HG02840 (cell line): ENCODE data around the gene IL18BP.

Experiments used
- ATAC-seq: cut with Tn5 transposase; IDR thresholded peaks from one replicate; pipeline ENCODE4 v1.9.1; 2021; ENCODE audit warnings: mild to moderate bottlenecking, moderate library complexity, moderate number of reproducible peaks; ENCODE audit not compliant: unreplicated experiment, low FRiP score

Gene IL18BP

DNA sequence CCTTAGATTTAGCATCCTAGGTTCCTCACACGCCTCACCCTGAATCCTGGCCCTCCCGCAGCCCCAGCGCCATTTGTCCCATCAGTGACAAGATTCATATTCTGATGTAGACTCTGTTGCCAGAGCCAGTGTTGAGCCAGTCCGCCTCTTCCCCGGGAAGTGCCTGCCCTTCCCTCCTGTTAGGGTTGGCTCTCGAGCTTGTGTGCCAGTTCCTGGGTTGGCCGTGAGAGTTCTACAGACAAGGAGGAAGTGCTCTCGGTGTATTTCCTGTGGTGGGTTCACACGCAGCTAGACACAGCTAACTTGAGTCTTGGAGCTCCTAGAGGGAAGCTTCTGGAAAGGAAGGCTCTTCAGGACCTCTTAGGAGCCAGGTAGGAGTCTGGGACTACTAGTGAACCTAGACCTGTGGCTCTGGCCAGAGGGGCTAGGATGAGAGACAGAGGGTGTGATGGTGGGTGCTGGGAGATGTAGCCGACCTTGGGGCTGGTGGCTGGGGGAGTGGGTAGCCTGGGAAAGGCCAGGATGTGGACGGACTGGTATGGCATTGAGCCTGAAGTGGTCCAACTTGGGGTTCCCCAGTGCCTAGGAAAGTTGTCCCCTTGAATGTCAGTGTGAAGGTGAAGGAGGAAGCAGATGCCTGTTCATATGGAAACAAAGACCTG lies at the start of gene IL18BP:
IL18BP (plus strand) TSS at position 261 of the 662 bp plus-strand sequence. CDS start 1,076 bp downstream, outside the sequence.
- ATAC-seq, result no peak

DNA sequence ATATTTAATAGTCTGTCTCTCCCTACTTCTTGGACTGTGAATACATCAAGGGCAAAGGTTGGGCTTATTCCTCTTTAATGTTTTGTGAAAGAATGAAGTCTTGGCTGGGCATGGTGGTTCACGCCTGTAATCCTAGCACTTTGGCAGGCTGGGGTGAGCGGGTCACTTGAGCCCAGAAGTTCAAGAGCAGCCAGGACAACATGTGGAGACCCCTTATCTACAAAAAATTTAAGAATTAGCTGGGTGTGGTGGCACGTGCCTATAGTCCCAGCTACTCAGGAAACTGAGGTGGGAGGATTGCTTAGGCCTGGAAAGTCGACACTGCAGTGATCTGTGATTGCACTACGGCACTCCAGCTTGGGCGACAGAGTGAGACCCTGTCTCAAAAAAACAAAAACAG lies 49.7 kb upstream of the IL18BP start:
- ATAC-seq, result no peak

DNA sequence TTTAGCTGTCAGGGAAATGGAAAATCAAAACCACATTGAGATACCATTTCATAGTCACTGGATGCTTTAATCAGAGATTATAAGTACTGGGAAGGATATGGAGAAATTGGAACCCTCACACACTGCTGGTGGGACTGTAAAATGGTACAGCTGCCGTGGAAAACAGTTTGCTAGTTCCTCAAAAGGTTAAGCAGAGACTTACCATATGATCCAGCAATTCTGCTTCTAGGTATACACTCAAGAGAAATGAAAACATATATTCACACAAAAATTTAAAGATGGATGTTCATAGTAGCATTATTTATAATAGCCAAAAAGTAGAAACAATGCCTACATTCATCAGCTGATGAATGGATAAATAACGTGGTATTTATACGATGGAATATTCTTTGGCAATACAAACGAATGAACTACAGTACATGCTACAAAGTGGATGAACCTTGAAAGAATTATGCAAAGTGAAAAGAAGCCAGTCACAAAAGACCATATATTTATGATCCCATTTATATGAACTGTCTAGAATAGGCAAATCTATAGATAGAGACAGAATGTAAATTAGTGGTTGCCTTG lies 46.9 kb upstream of the IL18BP start:
- ATAC-seq, result no peak

DNA sequence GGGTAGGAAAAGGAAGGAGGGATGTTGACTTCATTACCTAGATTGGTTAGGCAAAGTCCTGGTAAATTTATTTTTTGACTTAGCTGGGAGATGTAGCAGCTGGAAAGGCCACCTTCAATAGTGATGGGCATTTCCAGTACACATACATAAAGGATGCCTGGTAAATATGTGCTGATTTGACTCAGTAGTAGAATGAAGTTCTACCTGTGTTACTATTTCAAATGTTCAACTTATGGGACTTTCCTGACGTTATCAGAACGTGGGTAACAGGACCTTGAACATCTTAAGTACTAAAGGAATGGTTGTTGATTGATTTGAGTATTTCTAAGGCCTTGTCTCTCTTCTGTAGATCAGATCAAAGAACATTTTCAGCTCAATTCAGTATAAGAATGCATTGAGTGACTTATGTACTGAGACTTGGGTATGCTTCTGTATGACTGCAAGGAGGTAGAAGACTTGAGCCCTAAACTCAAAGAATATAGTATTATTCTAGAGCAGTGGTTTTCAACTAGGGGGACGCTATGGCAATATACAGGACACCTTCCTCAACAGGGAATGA lies 42.7 kb upstream of the IL18BP start:
- ATAC-seq, result no peak

DNA sequence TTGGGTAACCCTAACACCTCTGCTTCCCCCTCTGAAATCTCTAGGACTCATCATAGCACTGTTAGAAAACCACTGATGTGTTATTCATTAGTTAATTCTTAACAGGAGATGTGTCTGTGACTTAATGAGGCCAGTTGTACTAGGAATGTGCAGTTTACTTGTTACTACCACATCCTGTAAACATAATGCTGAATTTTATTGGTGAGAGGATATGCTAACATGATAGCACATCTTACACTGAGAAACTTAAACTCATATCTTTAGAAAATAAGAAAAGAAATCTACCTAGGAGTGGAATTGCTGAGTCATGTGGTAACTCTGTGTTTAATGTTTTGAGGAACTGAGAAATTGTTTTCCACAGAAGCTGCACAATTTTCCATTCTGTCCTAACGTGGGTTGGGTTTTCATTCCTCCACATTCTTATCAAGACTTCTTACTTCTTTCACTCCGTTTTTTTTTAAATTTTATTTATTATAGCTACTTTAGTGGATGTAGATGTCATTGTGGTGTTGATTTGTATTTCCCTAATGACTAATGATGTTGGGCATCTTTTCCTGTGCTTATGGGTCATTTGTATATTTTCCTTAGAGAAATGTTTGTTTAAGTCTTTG lies 36.2 kb upstream of the IL18BP start:
- peak; percentile 77 for ATAC-seq

DNA sequence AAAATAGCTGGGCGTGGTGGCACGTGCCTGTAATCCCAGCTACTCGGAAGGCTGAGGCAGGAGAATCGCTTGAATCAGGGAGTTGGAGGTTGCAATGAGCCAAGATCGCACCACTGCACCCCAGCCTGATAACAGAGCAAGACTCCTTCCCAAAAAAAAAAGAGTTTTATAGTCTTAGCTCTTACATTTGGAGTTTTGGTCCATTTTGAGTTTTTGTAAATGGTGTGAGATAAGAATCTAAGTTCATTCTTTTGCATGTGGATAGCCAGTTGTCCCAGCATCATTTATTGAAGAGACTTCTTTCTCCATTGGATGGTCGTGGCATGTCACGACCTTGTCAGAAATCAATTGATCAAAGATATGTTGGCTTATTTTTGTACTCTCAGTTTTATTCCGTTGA lies 35.2 kb upstream of the IL18BP start:
- no peak for ATAC-seq

DNA sequence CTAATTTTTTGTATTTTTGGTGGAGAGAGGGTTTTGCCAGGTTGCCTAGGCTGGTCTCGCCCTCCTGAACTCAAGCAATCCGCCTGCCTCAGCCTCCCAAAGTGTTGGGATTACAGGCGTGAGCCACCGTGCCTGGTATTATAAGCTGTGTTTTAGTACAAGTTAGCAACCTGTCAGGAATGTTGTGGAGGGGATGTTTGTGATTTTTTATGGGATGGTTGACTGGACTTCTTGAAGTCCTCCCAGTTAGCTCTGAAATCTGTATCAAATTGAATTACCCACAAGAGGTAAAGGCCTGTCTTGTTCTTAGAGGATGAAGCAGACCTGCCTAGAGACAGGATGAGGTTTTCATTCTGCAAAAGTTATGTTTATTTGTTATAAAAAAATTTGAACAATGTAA lies 34.1 kb upstream of the IL18BP start:
- no peak for ATAC-seq

DNA sequence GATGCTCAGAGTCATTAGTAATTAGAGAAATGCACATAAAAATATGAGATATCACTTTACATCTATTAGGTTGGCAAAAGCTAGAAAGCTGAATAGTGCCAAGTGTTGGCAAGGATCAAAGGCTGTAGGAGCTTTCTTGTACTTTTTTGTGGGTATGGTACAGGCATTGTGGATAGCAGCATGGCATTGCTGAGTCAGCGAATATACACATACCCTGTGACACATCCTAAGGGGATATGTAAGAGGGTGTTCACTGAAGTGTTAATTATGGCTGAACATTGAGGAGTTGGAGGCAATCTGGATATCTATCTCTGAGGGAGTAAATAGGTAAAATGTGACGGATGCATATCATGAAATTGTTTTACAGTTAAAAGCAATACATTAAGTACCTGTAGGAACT lies 27.0 kb upstream of the IL18BP start:
- ATAC-seq, result no peak

DNA sequence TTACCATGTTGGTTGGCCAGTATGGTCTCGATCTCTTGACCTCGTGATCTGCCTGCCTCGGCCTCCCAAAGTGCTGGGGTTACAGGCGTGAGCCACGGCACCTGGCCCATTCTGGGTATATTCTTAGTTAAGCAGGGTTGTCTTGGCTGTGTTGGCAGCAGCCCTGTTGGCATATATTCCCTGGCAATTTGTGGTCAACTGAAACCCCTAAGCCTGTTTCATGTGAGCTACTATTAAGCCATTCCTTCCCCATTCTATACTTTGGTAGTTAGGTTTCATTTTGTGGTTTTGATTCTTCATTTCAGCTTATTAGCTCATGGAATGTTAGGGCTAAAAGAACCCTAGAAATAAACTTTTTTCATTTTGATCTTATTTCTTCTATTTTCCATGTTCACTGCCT lies 22.2 kb upstream of the IL18BP start:
- ATAC-seq, result no peak

DNA sequence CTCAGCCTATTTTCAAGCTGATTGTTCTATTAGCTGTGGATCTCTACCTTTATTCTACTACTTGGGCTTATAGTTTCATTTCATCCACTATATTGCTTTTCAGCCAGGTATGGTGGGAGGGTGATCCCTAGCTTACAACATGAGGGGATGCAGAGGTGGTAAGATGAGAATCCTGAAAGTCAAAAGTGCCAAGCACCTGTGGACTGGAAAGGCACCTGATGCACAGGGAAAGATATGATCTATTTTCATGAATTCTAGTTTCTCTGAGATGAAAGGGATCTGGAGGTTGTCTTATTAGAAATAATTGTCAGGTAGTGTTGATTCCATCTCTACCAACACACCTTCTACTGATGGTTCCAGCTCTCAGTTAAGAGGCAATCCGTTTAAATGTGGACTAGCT lies 21.6 kb upstream of the IL18BP start:
- no peak for ATAC-seq

DNA sequence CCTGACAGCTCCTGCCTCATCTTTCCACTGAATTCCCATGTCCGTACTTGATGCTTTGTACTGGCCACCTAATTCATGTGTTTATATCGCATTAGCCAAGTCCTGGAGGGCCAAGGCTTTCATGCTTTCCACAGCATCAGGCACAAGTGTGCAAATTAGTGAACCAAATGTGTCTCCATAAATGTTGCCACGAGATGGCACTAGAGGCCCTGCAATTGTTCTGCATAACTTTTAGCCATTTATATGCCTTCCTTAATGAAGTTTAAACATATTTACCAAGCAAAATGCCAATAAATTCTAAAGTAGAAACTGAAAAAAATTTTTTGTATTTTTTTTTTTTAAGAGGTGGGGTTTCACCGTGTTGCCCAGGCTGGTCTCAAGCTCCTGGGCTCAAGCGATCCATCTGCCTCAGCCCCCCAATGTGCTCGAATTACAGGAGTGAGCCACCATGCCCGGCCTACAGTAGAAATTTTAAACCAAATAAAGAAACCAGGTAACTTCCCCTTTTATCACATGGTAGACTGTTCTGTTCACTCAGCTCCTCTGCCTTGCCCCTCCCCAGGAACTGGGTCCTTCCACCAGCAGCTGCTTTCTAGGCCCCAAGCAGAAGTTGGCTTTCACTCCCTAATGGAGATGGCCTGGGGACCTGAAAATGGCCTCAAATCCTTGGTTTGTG lies 20.8 kb upstream of the IL18BP start:
- no peak for ATAC-seq

DNA sequence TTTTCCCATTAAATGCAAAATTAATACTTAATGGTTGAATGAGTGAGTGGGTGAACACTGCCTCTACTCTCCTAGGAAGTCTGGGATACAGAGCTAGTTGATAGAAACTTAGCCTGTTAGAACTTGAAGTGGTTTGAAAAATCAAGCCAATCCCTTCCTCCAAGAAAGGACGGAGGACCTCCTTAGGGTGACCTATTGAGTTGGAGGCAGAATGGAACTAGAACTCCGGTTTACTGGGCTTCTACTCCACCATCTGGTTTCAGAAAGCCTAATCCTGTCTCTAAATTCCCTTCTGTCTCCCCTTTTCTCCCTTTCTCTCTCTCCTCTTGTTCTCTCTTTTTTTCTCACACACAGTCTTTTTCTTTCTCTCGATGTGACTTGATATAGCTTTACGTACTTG lies 19.6 kb upstream of the IL18BP start:
- ATAC-seq, result no peak

DNA sequence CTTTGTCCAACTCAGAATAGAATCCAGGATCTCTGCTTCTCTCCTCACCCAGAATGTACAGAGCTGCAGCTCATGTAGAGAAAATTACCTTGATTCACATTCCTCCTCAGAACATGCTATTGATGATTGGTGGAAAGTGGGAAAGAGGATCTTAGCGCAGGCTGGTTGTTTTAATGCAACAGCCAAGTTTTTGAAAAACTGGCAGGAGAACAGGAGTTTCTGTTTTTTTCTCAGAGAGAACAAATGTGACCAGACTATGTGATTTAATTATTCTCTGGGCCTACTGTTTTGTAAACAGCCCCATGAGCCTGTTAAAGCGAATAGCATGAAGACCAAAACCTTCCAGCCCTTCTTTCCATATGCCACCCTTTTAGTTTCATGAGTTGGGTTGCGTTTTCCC lies 19.1 kb upstream of the IL18BP start:
- no peak for ATAC-seq

DNA sequence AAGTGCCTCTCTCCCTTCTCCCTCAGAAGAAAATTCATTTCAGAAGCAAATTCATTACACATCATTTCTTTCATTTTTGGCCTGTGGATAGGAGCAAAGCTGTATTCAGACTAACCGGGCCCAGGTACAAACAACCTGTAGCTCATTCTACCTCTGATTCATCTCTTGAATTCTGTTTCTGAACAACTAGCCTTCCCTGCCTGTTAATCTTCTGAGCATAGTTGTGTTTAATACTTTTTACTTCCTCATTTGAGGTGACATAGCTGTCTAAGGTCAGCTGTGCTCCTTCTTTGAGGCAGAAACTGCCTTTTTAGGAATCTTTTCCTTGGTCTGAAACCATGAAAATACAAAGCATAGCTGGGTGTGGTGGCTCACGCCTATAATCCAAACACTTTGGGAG lies 12.6 kb upstream of the IL18BP start:
- no peak for ATAC-seq

DNA sequence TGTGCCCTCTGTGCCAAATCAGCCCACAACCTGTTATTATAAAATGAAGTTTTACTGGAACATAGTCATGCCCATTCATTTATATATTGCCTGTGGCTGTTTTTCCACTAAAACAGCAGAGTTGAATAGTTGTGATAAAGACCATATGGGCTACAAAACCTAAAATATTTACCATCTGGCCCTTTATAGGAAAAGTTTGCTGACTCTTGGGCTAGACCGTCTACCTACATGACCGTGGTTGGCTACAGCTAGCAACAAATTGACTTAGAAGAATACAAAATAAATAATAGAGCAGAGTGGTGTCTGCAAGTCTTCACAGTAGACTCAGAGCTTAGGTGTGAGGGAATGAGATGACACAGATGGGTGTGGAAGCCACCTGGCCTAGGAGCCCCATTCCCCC lies 11.2 kb upstream of the IL18BP start:
- ATAC-seq, result no peak

DNA sequence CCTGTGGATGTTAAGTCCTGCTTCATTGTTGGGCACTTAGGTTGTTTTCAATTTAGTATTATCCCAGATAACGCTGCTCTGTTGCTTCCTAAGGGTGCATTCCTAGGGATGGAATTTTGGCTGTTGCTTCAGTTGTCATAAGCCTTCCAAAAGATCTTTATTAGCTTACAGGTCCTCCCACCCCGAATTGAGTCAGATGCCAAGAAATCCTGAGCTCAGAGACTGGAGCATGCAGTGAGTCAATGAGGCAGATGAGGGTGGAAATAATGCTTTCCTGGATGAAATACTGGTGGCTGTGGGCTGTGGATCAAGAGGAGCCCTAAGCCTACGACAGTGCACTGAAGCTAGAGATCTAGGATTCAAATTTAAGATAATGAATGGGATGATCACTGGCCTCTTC lies 10.7 kb upstream of the IL18BP start:
- no peak for ATAC-seq

DNA sequence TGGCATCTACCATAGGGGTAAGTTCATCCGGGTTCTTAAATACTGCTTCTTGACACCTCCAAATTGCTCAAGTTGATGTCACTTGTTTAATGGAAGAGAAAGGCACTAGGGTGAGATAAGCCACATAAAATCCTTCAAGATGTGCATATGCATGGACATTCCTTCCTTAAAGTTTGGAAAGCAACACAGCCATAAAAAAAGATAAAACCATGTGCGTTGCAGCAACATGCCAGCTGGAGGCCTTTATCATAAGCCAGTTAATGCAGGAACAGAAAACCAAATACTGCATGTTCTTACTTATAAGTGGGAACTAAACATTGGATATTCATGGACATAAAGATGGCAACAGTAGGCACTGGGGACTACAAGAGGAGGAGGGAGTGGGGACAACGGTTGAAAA lies 8.0 kb upstream of the IL18BP start:
- ATAC-seq, result no peak

DNA sequence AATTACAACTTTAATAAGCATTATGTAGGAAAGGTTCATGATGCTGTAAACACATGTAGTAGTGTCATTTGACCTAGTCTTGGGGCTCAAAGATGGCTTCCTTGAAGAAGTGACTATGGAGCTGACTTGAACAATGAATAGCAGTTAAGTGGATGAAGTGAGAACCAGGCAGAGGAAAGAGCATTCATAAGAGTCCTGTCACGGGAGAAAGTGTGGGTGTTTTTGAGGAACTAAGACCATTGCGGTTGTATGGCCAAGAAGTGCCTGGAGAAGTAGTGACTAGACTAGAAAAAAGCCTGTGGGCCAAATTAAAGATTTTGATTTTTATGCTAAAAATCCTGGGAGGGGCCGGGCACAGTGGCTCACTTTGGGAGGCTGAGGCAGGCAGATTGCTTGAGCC lies 7.2 kb upstream of the IL18BP start:
- ATAC-seq, result peak; percentile 52

DNA sequence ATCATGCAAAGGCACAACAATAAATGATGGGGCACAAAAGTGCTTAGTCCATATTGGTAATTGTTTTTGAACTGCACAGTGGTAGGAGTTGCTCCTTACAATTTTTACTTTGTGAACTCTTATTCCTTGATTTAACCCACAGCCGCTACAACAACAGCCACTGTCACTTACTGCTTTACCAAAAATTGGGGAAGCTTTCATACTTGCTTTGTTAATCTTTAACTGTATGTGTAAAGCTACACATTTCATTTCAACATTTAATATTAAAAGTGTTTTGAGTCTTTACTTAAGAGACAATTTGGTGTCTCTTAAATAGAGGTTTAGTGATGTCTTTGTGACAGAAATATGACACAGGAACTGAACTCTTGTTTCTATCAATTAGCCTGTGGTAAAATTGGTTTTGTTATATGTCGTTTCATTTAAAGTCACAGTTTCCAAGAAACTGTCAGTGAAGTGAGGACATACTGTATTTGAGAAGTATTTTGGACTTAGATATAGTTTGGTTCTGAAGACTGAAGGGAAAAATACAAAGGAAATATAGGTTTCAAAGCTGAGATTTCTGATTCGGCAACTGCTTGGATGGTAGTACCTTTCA lies 6.5 kb upstream of the IL18BP start:
- ATAC-seq, result no peak

DNA sequence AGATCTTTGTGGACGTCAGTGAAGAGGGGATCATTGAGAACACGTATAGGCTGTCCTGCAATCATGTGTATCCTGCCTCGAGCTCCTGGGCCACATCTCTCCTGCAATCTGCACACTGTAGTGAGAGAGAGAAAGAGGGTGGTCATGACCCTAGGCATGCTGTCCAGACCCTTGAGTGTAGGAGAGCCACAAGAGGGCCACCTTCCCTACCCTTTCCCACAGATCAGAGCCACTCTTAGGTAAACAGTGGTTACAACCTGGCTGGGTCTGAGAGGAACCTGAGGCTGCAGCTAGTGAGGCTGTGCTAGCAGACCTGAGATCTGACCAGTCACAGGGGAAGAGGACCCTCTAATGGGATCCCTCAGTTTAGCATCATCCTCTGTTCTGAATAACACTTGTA lies 3.9 kb upstream of the IL18BP start:
- ATAC-seq, result no peak

DNA sequence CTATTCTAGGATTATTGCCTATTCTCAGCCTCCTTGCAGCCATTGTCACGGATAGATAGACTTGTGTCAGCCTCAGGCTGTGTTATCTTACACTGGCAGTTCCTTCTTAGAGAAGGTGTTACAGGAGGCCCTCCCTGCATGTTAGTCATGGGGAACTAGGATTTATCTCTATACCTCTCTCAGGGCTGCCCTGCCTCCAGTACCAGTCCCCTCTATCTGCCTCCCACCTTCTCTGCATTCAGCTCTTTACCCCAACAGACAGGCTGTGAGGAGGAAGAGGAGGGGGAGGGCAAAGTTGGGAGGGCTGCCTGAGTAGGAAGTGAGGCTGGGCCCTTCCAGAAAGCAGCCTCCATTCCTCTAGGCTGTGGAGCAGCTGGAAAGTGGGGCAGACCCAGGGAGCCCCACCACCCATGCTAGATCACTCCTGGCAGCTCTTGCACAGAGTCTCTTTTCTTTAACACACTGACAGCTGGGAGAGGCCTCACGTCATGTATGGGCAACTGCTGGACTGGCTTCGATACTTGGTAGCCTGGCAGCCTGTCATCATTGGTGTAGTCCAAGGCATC lies 2.9 kb upstream of the IL18BP start:
- no peak for ATAC-seq
